H9 (cell line): ENCODE results near the gene LRRN3. TPM values are rescaled to one million over a fixed set of nuclear protein-coding genes. Genes with fewer than 3 reads are reported as not detected.

Experiments
- DNase-seq: peaks from one replicate; pipeline ENCODE4 v3.0.0-alpha.2; 2017
- H2AFZ ChIP-seq: one replicate; pipeline ENCODE4 v1.6.1; 2013; ENCODE audit warnings: mild to moderate bottlenecking, low read length, control low read depth, moderate library complexity
- H2AK5ac ChIP-seq: 2 replicates; pipeline ENCODE4 v1.6.1; 2013; ENCODE audit warnings: low read length, control low read depth, mixed read lengths; ENCODE audit not compliant: insufficient read length
- H2BK120ac ChIP-seq: one replicate; pipeline ENCODE4 v1.6.1; 2013; ENCODE audit warnings: low read depth, mild to moderate bottlenecking, low read length, control low read depth, inconsistent platforms; ENCODE audit not compliant: poor library complexity, severe bottlenecking
- H2BK12ac ChIP-seq: 2 replicates; pipeline ENCODE4 v1.6.1; 2013; ENCODE audit warnings: low read length, control low read depth, mixed read lengths, low read depth; ENCODE audit not compliant: insufficient read length
- H2BK15ac ChIP-seq: 2 replicates; pipeline ENCODE4 v1.6.1; 2013; ENCODE audit warnings: low read depth, low read length, control low read depth
- H2BK20ac ChIP-seq: one replicate; pipeline ENCODE4 v1.6.1; 2013; ENCODE audit warnings: low read depth, mild to moderate bottlenecking, low read length, control low read depth, inconsistent platforms; ENCODE audit not compliant: poor library complexity, severe bottlenecking
- H2BK5ac ChIP-seq: 2 replicates; pipeline ENCODE4 v1.6.1; 2013; ENCODE audit warnings: low read length, control low read depth, mixed read lengths; ENCODE audit not compliant: insufficient read length
- H3K14ac ChIP-seq: 2 replicates; pipeline ENCODE4 v1.6.1; 2013; ENCODE audit warnings: low read length, control low read depth; ENCODE audit not compliant: insufficient read depth
- H3K18ac ChIP-seq: 2 replicates; pipeline ENCODE4 v1.6.1; 2013; ENCODE audit warnings: low read depth, mild to moderate bottlenecking, mixed read lengths, low read length, control low read depth; ENCODE audit not compliant: insufficient read length
- H3K23ac ChIP-seq: 2 replicates; pipeline ENCODE4 v1.6.1; 2013; ENCODE audit warnings: low read length, control low read depth, mixed read lengths, low read depth; ENCODE audit not compliant: insufficient read length
- H3K23me2 ChIP-seq: 2 replicates; pipeline ENCODE4 v1.6.1; 2013; ENCODE audit warnings: low read depth, mild to moderate bottlenecking, mixed read lengths, low read length, control low read depth; ENCODE audit not compliant: insufficient read length, poor library complexity, severe bottlenecking
- H3K27ac ChIP-seq: 2 replicates; pipeline ENCODE4 v1.5.1; 2013; ENCODE audit warnings: low read length, control low read depth, mixed read lengths, low read depth; ENCODE audit not compliant: insufficient read length
- H3K27me3 ChIP-seq: 2 replicates; pipeline ENCODE4 v1.6.1; 2013; ENCODE audit warnings: low read length, control low read depth, inconsistent platforms; ENCODE audit not compliant: insufficient read depth
- H3K4ac ChIP-seq: 2 replicates; pipeline ENCODE4 v1.6.1; 2013; ENCODE audit warnings: low read depth, mild to moderate bottlenecking, control low read depth, inconsistent platforms, low read length, moderate library complexity
- H3K4me1 ChIP-seq: 2 replicates; pipeline ENCODE4 v1.6.1; 2013; ENCODE audit warnings: low read length, control low read depth, inconsistent platforms; ENCODE audit not compliant: insufficient read depth
- H3K4me2 ChIP-seq: 2 replicates; pipeline ENCODE4 v1.6.1; 2013; ENCODE audit warnings: low read length, control low read depth, mixed read lengths; ENCODE audit not compliant: insufficient read length, insufficient read depth
- H3K56ac ChIP-seq: 2 replicates; pipeline ENCODE4 v1.6.1; 2013; ENCODE audit warnings: low read depth, mild to moderate bottlenecking, mixed read lengths, low read length, control low read depth; ENCODE audit not compliant: insufficient read length
- H3K79me1 ChIP-seq: 2 replicates; pipeline ENCODE4 v1.6.1; 2013; ENCODE audit warnings: low read depth, mild to moderate bottlenecking, moderate library complexity, low read length, control low read depth, inconsistent platforms; ENCODE audit not compliant: insufficient read depth, poor library complexity, severe bottlenecking
- H3K79me2 ChIP-seq: 2 replicates; pipeline ENCODE4 v1.6.1; 2013; ENCODE audit warnings: low read length, control low read depth, inconsistent platforms; ENCODE audit not compliant: insufficient read depth
- H3K9ac ChIP-seq: 2 replicates; pipeline ENCODE4 v1.6.1; 2013; ENCODE audit warnings: low read length, control low read depth, mixed read lengths; ENCODE audit not compliant: insufficient read length; ENCODE audit errors: extremely low read depth
- H3K9me3 ChIP-seq: one replicate; pipeline ENCODE4 v1.6.1; 2013; ENCODE audit warnings: low read depth, low read length, inconsistent platforms; ENCODE audit not compliant: control insufficient read depth
- H3T11ph ChIP-seq: one replicate; pipeline ENCODE4 v1.6.1; 2013; ENCODE audit warnings: mild to moderate bottlenecking, low read length, control low read depth, inconsistent platforms
- H4K20me1 ChIP-seq: one replicate; pipeline ENCODE4 v1.6.1; 2013; ENCODE audit not compliant: control insufficient read depth, insufficient read length, insufficient read depth
- H4K5ac ChIP-seq: 2 replicates; pipeline ENCODE4 v1.6.1; 2013; ENCODE audit warnings: low read depth, mild to moderate bottlenecking, mixed read lengths, low read length, control low read depth; ENCODE audit not compliant: insufficient read length
- H4K8ac ChIP-seq: replicated peaks from 2 replicates; pipeline ENCODE4 v1.6.1; 2013; ENCODE audit warnings: low read length, control low read depth, mixed read lengths, low read depth; ENCODE audit not compliant: insufficient read length
- H4K91ac ChIP-seq: 2 replicates; pipeline ENCODE4 v1.6.1; 2013; ENCODE audit warnings: low read depth, mild to moderate bottlenecking, moderate library complexity, mixed read lengths, low read length, control low read depth; ENCODE audit not compliant: insufficient read length
- H3K27ac Mint-ChIP-seq, 3 experiments: 2 replicates in 2 of 3; 3 replicates in 1 of 3; pipeline ENCODE4 v1.8.0; 2020 to 2021; ENCODE audit warnings: mixed read lengths in 3 of 3, mild to moderate bottlenecking in 1 of 3, moderate library complexity in 1 of 3
- H3K27me3 Mint-ChIP-seq: 2 replicates; pipeline ENCODE4 v1.8.0; 2021; ENCODE audit warnings: low read depth, mild to moderate bottlenecking, moderate library complexity, mixed read lengths
- H3K36me3 Mint-ChIP-seq, 3 experiments: 2 replicates in 2 of 3; 3 replicates in 1 of 3; pipeline ENCODE4 v1.8.0; 2020 to 2021; ENCODE audit warnings: low read depth in 3 of 3, mixed read lengths in 3 of 3; ENCODE audit not compliant: insufficient read depth in 1 of 3
- H3K4me1 Mint-ChIP-seq, 2 experiments: 2 replicates each; pipeline ENCODE4 v1.8.0; 2020; ENCODE audit warnings: mixed read lengths in 2 of 2
- H3K4me3 Mint-ChIP-seq, 2 experiments: 2 replicates in 1 of 2; 3 replicates in 1 of 2; pipeline ENCODE4 v1.8.0; 2020 to 2021; ENCODE audit warnings: mild to moderate bottlenecking in 2 of 2, mixed read lengths in 2 of 2, moderate library complexity in 1 of 2
- H3K9me3 Mint-ChIP-seq, 2 experiments: 2 replicates in 1 of 2; 3 replicates in 1 of 2; pipeline ENCODE4 v1.8.0; 2020; ENCODE audit warnings: mild to moderate bottlenecking in 2 of 2, mixed read lengths in 2 of 2, moderate library complexity in 1 of 2
- CTCF ChIP-seq: fragments of 200-600 bp; sonication (generic); conservative IDR thresholded peaks from 3 replicates; pipeline ENCODE4 v1.8.0; 2021; ENCODE audit warnings: antibody characterized with exemption, mild to moderate bottlenecking
- WGBS: extraction: QIAGEN DNeasy Blood & Tissue Kit; methylation state at CpG from one replicate; pipeline ENCODE4 v1.1.7; 2013; ENCODE audit warnings: missing lambda C conversion rate, low lambda C conversion rate, mixed read lengths; ENCODE audit not compliant: insufficient read length; ENCODE audit errors: extremely low coverage; 5-methylcytosine and 5-hydroxymethylcytosine counted together
- total RNA-seq: library from RNA; stranded (reverse); gene quantifications from 2 replicates; pipeline ENCODE4 v1.2.1, GENCODE V29; 2021

LRRN3 gene
- total RNA-seq, 1 experiment from 2014 or later = 0.77 TPM

GRCh38 chr7:111047595-111047994, 43.3 kb upstream of the LRRN3 start:
- Histone ChIP-seq H3K4me2 (no peak overlapping the region), H3K27me3 (no peaks in the 10 kb centered on the region), H3K4me1 (peaks cover 5% of the 10 kb centered on the region; the same call in 1 of the 2 replicates), H2BK12ac (no peak overlapping the region), H3K4ac (no peak overlapping the region), H4K8ac (no peak overlapping the region), H4K20me1 (no peaks in the 10 kb centered on the region), H2AK5ac (no peak overlapping the region), H3K27ac (no peak overlapping the region), H3K56ac (no peak overlapping the region), H2BK15ac (no peak overlapping the region), H3T11ph (no peak overlapping the region), H3K9me3 (no peaks in the 10 kb centered on the region), H3K79me2 (no peaks in the 10 kb centered on the region), H2AFZ (no peak overlapping the region), H3K23ac (no peak overlapping the region), H3K23me2 (no peaks in the 10 kb centered on the region), H2BK20ac (no peak overlapping the region), H3K79me1 (no peaks in the 10 kb centered on the region), H2BK120ac (no peak overlapping the region), H3K9ac (no peak overlapping the region), H4K5ac (no peak overlapping the region), H2BK5ac (no peak overlapping the region), H4K91ac (no peak overlapping the region), H3K18ac (no peak overlapping the region), H3K14ac (no peak overlapping the region)
- H3K27me3 Mint-ChIP-seq = no peaks in the 10 kb centered on the region
- peaks cover 35 to 36% of the 10 kb centered on the region in 2 experiments for H3K4me1 Mint-ChIP-seq
- no peak for TF ChIP-seq CTCF
- no peak overlapping the region for H3K4me3 Mint-ChIP-seq
- H3K36me3 Mint-ChIP-seq = no peaks in the 10 kb centered on the region; a peak in 1 of 7 replicates
- H3K9me3 Mint-ChIP-seq = no peaks in the 10 kb centered on the region; a peak in 1 of 5 replicates
- no peak for DNase-seq
- H3K27ac Mint-ChIP-seq = no peak overlapping the region
- WGBS = no CpG with 5 or more reads among the region's 4 CpGs
